ENCODE measurements around the gene RPUSD3.

RPUSD3 gene

GRCh38 chr3:9834520-9835380 is 9.1 kb downstream of the RPUSD3 start:
- Histone ChIP-seq H3K27ac (no peak overlapping the region), H3K9ac (no peak overlapping the region), H3K36me3 (ENCODE audit: control insufficient read depth, insufficient read depth, low read length) (no peaks in the 10 kb centered on the region), H3K4me1 (no peaks in the 10 kb centered on the region), H3K9me3 (ENCODE audit: control insufficient read depth, low read length) (no peaks in the 10 kb centered on the region), H3K4me2 (ENCODE audit: low read length) (no peak overlapping the region), H3K79me2 (no peaks in the 10 kb centered on the region), H3K4me3 (ENCODE audit: low read depth, low read length) (no peak overlapping the region), H3K27me3 (ENCODE audit: control insufficient read depth, insufficient read depth, low read length) (no peaks in the 10 kb centered on the region), H2AFZ (no peak overlapping the region)
- TF ChIP-seq CTCF (IDR thresholded peaks at IDR 0.05), result no peak

- Histone ChIP-seq H3K27me3 (ENCODE audit: control insufficient read depth, insufficient read depth, low read length) (no peaks in the 10 kb centered on the region), H3K9me3 (ENCODE audit: control insufficient read depth, low read length) (no peaks in the 10 kb centered on the region), H3K4me1 (no peaks in the 10 kb centered on the region), H3K4me3 (ENCODE audit: low read depth, low read length) (no peak overlapping the region), H3K27ac (no peak overlapping the region), H3K4me2 (ENCODE audit: low read length) (no peak overlapping the region), H3K9ac (no peak overlapping the region), H2AFZ (no peak overlapping the region), H3K36me3 (ENCODE audit: control insufficient read depth, insufficient read depth, low read length) (no peaks in the 10 kb centered on the region), H3K79me2 (no peaks in the 10 kb centered on the region)
- TF ChIP-seq CTCF (IDR thresholded peaks at IDR 0.05), result no peak
Measured at GRCh38 chr3:9833078-9833477, 10.7 kb downstream of the RPUSD3 start.

GRCh38 chr3:9831253-9831652 is 12.6 kb downstream of the RPUSD3 start:
- no peaks in the 10 kb centered on the region for H3K36me3 ChIP-seq (ENCODE audit: control insufficient read depth, insufficient read depth, low read length)
- no peaks in the 10 kb centered on the region for H3K27me3 ChIP-seq (ENCODE audit: control insufficient read depth, insufficient read depth, low read length)
- TF ChIP-seq CTCF (IDR thresholded peaks at IDR 0.05), result no peak

GRCh38 chr3:9828801-9829755 is 14.7 kb downstream of the RPUSD3 start:
- Histone ChIP-seq H2AFZ (no peak overlapping the region), H3K9me3 (ENCODE audit: control insufficient read depth, low read length) (no peaks in the 10 kb centered on the region), H3K36me3 (ENCODE audit: control insufficient read depth, insufficient read depth, low read length) (no peaks in the 10 kb centered on the region), H3K4me2 (ENCODE audit: low read length) (no peak overlapping the region), H3K79me2 (no peaks in the 10 kb centered on the region), H3K4me3 (ENCODE audit: low read depth, low read length) (no peak overlapping the region), H3K27me3 (ENCODE audit: control insufficient read depth, insufficient read depth, low read length) (no peaks in the 10 kb centered on the region), H3K27ac (no peak overlapping the region), H3K4me1 (no peaks in the 10 kb centered on the region), H3K9ac (no peak overlapping the region)
- TF ChIP-seq CTCF (IDR thresholded peaks at IDR 0.05), result no peak

More at GRCh38 chr3:9831253-9831652, 12.6 kb downstream of the RPUSD3 start:
- no peak overlapping the region for H3K9ac ChIP-seq
- H3K79me2 ChIP-seq, result no peaks in the 10 kb centered on the region
- H3K27ac ChIP-seq, result no peak overlapping the region
- no peak overlapping the region for H3K4me3 ChIP-seq (ENCODE audit: low read depth, low read length)
- no peaks in the 10 kb centered on the region for H3K4me1 ChIP-seq
- H2AFZ ChIP-seq, result no peak overlapping the region
- no peak overlapping the region for H3K4me2 ChIP-seq (ENCODE audit: low read length)
- no peaks in the 10 kb centered on the region for H3K9me3 ChIP-seq (ENCODE audit: control insufficient read depth, low read length)
